Muscle layer of duodenum (tissue), 2 donors: ENCODE data around the gene TRIM7.

ENCODE experiments used
- H3K27ac ChIP-seq: one replicate; pipeline ENCODE4 v1.7.0; 2013; ENCODE audit warnings: mild to moderate bottlenecking, low read length
- H3K27me3 ChIP-seq: one replicate; pipeline ENCODE4 v1.7.0; 2013; ENCODE audit warnings: low read depth, mild to moderate bottlenecking, control low read depth, low read length
- H3K36me3 ChIP-seq, 2 donors: one replicate each; pipeline ENCODE4 v1.7.0; 2013; ENCODE audit warnings: low read length in 2 of 2, control low read depth in 1 of 2, mild to moderate bottlenecking in 1 of 2; ENCODE audit not compliant: insufficient read depth in 2 of 2, control insufficient read depth in 1 of 2
- H3K4me1 ChIP-seq, 2 donors: one replicate each; pipeline ENCODE4 v1.7.0; 2013; ENCODE audit warnings: low read length in 2 of 2, mild to moderate bottlenecking in 2 of 2, control low read depth in 1 of 2, moderate library complexity in 1 of 2; ENCODE audit not compliant: insufficient read depth in 2 of 2, control insufficient read depth in 1 of 2
- H3K4me3 ChIP-seq, 2 donors: one replicate each; pipeline ENCODE4 v1.7.0; 2013; ENCODE audit warnings: low read length in 2 of 2, low read depth in 1 of 2, mild to moderate bottlenecking in 1 of 2
- H3K9me3 ChIP-seq, 2 donors: one replicate each; pipeline ENCODE4 v1.7.0; 2013; ENCODE audit warnings: low read length in 2 of 2, control low read depth in 1 of 2, mild to moderate bottlenecking in 1 of 2; ENCODE audit not compliant: control insufficient read depth in 1 of 2
- donor health status: healthy.

TRIM7 gene

DNA sequence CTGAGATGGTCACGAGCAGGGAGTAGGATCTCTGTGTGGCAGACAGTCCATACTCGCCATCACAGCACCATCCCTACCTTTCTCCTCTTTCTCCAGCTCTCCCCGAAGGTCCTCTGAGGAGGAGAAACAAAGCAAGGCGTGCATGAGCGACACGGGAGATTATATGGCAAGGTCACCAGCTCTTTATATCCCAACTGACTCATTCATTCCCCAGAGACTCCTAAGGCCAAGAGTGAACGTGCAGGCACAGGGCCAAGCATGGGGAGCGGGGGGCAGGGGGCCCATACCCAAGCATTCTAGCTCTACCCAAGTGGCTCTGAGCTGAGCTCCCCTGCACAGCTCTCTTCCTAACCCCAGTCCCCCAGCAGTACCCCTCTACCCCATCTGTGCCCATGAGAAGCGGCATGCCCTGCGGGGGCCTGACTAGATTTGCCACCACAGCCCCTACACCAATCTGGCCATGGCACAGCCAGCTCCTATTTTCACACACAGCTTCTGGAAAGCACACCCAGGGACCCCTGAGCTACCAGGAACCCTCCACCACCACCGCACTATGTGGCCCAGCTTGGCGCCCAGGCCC is 6.8 kb downstream of the TRIM7 start:
- Histone ChIP-seq H3K4me1 (no peaks in the 10 kb centered on the region), H3K9me3 (no peaks in the 10 kb centered on the region), H3K27ac (no peak overlapping the region), H3K27me3 (no peaks in the 10 kb centered on the region), H3K4me3 (no peak overlapping the region), H3K36me3 (no peaks in the 10 kb centered on the region)

DNA sequence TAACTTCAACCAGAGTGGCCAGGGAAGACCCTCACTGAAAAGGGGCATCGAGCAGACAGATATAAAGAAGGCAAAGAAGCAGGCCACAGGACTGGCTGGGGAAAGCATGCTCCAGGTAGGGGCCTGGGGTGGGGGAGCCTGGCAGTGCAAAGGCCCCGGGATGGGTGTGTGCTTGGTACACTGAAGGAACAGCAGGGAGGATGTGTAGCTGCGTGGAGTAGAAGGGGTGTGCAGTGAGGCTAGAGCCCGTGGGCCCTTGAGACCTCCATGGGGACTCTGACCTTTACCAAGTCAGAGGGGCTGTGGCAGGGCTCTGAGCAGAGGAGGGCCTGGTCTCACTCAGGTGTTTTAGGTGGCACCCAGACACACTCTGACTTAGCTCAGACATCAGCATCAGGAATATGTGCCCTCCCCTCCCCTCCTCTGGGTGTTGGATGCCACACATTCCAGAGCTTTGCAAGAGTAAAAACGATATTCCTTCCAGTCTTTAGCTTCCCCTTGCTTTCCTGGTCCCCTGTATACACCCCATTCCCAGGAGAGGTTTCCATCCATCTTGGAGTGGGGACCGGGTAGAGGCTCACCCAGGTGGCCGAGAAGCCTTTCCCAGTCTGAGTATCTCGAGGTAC is 7.6 kb downstream of the TRIM7 start:
- Histone ChIP-seq H3K4me1 (peaks cover 0 to 3% of the 10 kb centered on the region in 2 donors), H3K36me3 (no peaks in the 10 kb centered on the region), H3K27me3 (no peaks in the 10 kb centered on the region), H3K9me3 (no peaks in the 10 kb centered on the region), H3K27ac (no peak overlapping the region), H3K4me3 (no peak overlapping the region)

DNA sequence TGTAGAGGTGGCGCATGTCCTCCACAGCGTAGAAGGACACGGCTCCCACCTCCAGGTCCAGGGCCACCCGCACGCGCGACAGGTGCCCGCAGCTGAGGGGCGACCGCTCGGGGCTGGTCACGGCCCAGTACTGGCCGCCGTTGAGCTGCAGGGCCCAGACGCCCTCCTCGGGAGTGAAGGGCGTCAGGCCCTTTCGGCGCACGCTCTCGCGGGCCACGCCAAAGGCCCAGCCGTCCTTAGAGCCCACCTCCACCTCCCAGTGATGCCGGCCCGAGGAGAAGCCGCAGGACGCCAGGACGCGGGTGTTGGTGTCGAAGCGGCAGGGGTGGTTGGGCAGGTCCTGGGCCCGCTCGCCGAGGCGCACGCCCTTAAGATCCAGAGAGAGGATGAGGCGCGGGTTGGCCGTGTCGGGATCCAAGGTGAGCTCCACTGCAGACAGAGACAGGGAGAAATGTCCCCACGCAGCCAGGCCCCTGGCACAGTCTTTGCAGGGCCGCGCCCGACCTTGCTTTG is 9.7 kb downstream of the TRIM7 start:
- H3K4me3 ChIP-seq = no peak overlapping the region
- H3K4me1 ChIP-seq = peaks cover 0 to 5% of the 10 kb centered on the region in 2 donors
- H3K36me3 ChIP-seq = no peaks in the 10 kb centered on the region
- no peaks in the 10 kb centered on the region for H3K27me3 ChIP-seq
- no peaks in the 10 kb centered on the region for H3K9me3 ChIP-seq
- H3K27ac ChIP-seq = no peak overlapping the region

DNA sequence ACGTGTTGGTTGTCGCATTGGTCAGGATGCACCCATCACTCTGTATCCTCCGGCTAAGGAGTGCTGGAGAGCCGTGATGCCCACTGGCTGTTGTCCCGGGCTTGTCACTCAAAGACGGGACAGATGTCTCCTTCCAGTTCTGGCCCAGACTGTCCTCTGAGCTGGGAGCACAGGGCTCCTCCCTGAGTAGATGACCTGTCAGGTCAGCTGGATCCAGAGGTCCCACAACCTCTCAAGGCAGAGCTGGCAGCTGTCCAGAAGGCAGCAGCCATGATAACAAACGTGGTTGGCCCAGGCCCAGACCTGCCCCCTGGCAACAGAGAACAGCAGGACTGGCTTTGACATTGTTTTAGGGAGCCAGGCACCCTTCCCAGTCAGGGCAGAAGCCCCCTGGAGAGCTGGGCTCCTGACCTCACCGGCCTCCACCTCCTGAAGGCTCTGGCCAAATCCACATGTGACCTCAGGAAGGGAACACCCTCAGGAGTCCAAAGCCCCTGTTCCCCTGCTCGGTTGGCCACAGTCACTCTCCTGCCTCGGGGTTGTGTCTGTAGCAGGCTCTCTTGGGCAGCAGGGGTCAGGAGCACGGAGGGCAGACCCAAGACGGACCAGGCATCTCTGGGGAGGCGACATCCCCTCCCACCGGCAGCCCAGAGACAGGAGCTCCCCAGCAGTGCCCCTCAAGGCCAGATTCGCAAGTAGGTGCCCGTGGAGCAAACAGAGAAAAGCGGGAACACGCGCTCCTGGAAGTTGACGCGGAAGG is 10.3 kb downstream of the TRIM7 start:
- no peak overlapping the region for H3K27ac ChIP-seq
- H3K27me3 ChIP-seq = no peaks in the 10 kb centered on the region
- H3K9me3 ChIP-seq = no peaks in the 10 kb centered on the region
- peaks cover 0 to 11% of the 10 kb centered on the region in 2 donors for H3K4me1 ChIP-seq
- H3K4me3 ChIP-seq = no peak overlapping the region
- no peaks in the 10 kb centered on the region for H3K36me3 ChIP-seq

DNA sequence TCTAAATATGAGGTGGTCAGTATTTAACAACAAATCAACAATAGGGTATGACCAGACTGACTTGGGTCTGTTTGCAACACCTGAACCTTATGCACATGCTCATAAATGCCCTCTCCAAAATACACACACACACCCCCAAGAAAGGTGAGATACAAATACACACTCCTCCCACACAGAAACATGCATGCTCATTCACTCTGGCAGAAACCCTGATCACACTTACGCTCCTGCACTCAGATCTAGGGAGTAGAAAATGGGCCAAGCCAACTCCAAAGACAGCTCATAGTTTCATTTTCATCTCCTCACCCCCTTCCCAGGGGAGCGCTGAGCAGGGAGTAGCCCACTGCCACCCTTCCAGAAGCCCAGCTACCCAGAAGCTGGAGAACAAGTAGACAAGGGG is 11.3 kb downstream of the TRIM7 start:
- H3K36me3 ChIP-seq = no peaks in the 10 kb centered on the region
- H3K27ac ChIP-seq = no peak overlapping the region
- peaks cover 0 to 11% of the 10 kb centered on the region in 2 donors for H3K4me1 ChIP-seq
- H3K4me3 ChIP-seq = no peak overlapping the region
- H3K9me3 ChIP-seq = no peaks in the 10 kb centered on the region
- no peaks in the 10 kb centered on the region for H3K27me3 ChIP-seq

DNA sequence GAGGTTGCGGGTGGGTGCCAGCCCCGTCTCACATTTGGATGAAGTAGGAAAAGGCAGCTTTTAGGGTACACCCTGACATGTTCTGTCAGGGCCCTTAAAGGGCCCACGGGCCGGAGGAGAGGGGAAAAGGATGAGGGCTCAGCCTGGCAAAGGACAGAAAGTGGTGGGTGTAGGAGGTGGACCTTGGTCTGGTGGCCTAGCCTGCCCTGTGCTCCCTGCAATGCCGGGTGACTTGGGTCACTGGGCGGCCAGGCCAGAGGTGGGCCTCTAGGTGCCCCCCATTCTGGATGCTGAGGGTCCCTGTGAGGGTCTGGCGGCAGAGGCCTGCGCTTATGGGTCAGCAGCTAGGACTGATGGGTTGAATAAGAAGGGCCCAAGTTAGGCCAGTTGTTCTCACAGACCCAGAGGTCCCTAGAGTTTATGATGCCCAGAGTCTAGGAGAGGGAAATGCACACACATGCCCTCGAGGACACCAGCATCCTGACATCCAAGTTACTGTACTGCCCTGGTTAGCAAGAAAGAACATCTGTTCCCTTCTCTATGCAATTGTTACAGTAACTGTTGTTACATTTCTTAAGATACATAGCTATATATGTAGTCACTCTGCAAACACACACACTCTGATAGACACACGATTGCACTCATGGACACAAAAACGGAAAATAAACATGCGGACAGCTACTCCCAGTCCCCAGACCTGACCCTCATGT is 12.5 kb downstream of the TRIM7 start:
- no peaks in the 10 kb centered on the region for H3K27me3 ChIP-seq
- peaks cover 0 to 11% of the 10 kb centered on the region in 2 donors for H3K4me1 ChIP-seq
- H3K27ac ChIP-seq = peak overlapping the region; percentile 67
- H3K4me3 ChIP-seq = peak overlapping the region; percentile 69 to 99
- H3K36me3 ChIP-seq = no peaks in the 10 kb centered on the region
- H3K9me3 ChIP-seq = no peaks in the 10 kb centered on the region

DNA sequence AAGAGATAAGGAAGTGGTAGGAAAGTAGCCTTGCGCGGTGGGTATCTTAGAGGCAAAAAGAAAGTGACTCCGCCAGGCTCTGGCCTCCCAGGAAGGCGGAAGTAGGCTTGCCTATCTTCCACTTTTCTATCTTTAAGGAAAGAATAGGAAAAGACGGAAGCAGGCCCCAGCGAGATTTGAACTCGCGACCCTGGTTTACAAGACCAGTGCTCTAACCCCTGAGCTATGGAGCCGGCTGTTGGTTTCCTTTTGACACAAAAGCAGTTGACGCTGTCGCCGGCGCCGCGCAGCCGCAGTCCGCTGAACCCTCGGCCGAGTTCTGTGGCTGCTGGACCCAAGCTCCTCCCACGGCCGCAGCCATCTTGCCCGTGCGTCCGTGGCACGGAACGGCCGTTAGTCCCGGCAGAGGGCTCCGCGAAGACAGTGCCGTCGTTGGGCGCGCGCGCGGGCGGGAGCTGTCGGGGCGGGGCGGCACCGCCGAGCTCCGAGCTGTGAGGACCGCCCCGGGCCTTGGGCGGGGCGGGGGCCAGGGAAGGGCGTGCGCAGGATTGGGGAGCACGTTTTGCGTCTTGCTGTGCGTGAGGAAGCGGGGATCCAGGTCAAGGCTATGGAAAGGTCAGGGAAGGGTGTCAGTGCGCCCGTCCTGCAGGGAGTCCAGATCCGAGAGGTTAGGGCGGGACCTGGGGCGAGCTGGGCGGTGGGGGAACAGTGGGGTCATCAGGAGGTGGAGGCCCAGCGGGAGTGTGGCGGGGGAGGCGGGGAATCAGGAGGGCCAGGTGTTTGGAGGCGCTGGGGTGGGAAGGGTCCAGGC is 13.3 kb downstream of the TRIM7 start:
- peaks cover 0 to 11% of the 10 kb centered on the region in 2 donors for H3K4me1 ChIP-seq
- H3K27me3 ChIP-seq = no peaks in the 10 kb centered on the region
- no peaks in the 10 kb centered on the region for H3K36me3 ChIP-seq
- peak overlapping the region; percentile 67 for H3K27ac ChIP-seq
- H3K4me3 ChIP-seq = peak overlapping the region; percentile 96 to 99
- no peaks in the 10 kb centered on the region for H3K9me3 ChIP-seq

DNA sequence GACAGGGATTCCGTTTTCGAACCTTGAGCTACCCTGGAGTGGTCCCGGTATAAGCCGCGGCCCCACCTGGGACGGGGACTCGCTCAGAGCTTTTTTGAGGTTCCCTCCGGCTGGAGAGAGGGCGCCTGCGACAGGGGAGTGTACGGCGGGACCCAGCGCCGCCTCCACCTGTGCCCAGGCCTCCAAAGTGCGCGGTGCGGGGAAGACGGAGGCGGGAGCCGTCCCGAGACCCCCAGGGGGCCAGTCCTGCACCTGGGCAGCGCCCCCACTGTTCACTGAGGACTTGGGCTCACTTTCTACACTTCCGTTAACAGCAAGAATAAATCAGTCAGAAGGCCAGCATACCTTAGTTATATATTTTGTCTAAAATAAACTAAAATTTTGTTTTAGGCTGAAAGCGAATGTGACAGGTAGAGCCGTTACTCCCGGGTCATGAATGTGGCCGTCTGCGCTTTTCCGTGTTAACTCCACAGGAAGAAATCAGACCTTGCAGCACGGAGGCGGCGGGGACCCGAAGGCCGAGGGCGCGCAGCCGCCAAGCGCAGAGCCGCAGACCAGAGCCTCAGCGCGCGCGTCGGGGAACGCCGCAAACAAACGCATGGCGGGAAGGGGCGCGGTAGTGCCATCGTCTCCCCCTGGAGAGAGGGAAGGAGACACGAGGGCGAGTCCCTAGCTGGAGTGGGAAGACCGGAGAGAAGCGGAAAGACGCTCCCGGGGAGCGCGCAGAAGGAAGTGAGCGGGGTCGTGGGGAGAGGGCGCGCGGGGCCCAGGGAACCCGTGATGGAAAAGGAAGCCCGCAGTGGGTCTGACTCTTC is 14.1 kb downstream of the TRIM7 start:
- H3K9me3 ChIP-seq = no peaks in the 10 kb centered on the region
- no peaks in the 10 kb centered on the region for H3K36me3 ChIP-seq
- H3K27ac ChIP-seq = no peak overlapping the region
- H3K4me1 ChIP-seq = peaks cover 0 to 11% of the 10 kb centered on the region in 2 donors
- peak overlapping the region; percentile 96 to 99 for H3K4me3 ChIP-seq
- H3K27me3 ChIP-seq = no peaks in the 10 kb centered on the region

DNA sequence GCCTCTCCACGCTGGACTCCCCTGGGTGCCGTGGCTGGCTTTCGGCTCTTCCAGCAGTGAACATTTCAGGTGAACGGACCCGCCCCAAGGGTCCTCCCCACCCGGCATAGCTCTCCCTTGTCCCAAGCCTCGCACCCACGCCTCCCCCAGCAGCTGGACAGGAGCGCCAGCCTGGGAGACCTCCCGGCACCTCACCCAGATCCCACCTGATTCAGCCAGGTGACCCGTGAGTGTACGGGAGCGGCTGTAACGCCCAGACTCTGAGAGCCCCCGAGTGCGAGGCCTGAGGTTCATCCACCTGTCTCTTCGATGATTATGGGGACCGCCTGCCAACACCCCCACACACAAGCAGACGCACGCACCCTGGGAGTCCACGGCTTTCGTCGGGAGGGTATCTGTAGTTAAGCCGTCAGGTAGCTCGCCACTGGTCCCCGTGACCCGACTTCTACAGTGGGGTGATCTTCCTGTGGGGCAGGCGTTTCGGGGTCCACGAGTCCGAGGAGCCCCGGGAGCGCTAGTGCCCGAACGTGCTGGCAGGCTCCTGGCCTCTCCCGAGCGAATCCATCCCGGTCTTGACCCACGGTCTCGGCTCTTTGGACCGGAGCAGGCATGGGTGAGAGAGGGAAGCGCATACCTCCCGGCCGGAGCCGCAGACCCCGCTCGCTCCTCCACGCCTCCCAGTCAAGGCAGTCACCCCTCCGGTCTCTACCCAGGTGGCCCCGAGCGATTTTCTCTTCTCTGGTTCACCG is 14.9 kb downstream of the TRIM7 start:
- Histone ChIP-seq H3K4me3 (peak overlapping the region; percentile 96 to 99), H3K27me3 (no peaks in the 10 kb centered on the region)

More for the DNA sequence above, 14.9 kb downstream of the TRIM7 start:
- Histone ChIP-seq H3K9me3 (no peaks in the 10 kb centered on the region), H3K4me1 (peaks cover 0 to 11% of the 10 kb centered on the region in 2 donors), H3K27ac (no peak overlapping the region), H3K36me3 (no peaks in the 10 kb centered on the region)
